T1000 (cell line): ENCODE measurements around the gene MED14.
A peak's percentile ranks its signal among the peaks of the same experiment; 100 is the strongest.

Source experiments
- DNase-seq: peaks from one replicate; lab custom pipeline; 2025; ENCODE audit warnings: mixed read lengths; lab: John Stamatoyannopoulos, UW

Gene MED14

DNA sequence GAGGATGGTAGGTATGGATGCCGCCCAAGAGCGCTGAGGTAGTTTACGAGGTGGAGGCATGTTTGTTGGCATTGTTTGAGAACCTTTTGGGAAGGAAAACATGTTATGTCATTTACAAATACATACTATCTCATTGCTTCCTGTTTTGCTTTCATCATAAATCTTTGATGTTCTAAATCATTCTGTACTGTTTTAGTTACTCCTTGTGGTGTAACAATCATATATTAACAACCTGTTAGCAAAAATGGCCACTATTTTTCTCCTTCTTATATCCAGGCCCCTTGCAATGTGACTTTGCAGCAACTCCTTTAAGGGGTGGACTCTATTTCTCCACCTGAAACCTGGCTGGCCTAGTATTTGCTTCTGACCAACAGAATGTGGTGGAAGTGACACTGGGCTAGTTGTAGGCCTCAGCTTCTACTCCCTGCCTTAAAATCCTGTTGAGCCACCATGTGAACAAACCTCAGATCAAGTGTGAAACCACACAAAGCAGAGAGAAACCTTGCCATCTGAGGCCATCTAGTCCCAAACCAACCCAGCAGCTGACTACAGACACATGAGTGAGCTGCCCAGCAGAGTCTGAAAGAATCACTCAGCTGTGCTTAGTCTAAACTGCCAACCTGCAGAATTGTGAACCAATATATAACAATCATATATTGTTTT, 72.1 kb downstream of the MED14 start:
- DNase-seq, result no peak

DNA sequence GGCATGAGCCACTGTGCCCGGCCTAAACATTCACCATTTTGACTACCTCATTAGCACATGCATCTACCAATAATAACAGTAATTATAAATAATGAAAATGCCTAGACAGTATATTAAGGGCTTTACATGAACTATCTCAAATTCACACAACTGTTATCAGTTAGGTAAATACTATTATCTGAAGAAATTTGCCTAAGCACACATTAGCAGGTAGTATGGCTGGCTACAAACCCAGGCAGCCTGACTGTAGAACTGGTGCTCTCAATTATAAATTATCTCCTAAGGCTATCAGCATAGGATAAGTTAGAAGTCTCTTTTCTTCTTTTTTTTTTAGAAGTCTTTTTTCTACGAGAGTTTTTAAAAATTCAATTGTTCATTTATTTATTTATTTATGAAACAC, 73.9 kb downstream of the MED14 start:
- DNase-seq, result no peak

DNA sequence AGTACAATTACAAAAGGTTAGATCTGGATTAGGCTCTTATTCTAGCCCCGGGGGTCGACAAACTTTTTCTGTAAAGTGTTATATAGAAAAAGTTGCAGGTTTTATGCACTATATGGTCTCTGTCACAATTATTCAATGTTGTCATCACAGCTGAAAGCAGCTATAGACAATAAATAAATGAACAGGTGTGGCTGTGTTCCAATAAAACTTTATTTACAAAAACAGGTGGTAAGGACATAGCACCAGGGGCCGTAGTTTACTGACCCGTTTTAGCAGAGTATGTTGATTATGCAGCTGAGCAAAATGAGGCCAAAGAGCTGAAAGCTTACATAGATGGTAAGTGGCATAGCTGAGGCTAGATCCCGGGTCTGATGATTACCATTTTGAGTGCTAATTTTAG, 75.0 kb downstream of the MED14 start:
- no peak for DNase-seq

DNA sequence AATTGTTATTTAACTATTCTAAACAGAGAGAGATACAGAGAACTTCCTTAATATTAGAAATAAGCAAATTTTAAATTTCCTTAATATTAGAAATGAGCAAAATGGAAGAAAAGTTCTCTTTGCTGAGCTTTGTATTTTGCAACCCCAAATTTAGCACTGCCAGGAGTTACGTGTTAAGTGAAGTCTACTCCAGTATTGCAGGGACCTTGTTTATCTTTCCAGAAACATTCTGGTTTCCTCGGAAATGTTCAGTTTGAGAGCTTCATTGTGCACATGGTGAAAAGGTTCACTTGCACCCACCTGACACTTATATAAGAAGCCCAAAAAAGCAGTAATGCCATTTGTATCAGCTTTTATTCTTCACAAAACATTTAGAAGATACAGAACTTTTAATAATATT, 81.8 kb downstream of the MED14 start:
- DNase-seq, result no peak

DNA sequence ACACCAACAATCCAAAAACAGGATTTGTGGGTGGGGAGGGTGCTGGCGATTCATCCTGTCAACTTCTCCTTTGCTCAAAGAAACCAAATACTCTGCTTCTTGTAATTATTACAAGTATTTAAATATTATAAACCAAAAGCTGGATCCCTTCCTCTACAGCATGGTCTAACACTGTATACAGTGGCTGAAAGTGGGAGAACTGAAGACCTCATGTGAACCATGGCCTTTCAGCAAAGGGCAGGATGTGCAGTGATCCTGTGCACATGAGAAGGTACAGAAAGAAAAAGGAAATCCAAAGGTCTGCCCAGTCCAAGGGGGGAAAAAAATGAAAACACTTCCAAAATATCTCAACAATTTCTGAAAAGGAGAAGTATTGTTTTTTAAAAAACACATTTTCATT, 82.7 kb downstream of the MED14 start:
- no peak for DNase-seq

DNA sequence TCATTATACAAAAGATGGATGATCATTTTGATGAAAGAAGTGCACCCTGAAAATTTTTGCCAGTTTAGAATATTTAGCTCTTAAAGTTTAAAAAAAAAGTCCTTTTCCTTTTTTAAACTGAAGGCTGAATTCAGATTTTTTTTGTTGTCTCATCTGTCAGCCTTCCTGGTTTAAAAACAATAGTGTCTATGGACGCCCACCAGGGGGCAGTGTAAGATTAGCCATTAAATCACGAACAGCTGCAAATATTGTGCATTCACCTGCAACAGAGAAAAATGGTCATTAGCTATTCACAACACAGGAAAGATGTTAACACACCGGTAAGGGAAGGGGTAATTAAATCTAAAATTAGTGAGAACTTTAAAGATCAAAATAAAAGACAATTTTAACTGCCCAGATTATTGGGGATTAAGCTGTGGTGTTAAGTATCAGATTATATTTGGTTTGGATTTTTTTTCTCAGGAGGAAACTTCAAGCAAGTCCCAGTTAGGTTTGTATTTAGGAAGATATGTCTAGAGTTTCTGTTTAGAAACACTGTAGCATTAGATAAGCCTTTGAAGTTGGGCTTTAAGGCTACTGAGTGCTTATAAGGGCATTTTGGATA, 83.6 kb downstream of the MED14 start:
- peak; percentile 1 for DNase-seq

DNA sequence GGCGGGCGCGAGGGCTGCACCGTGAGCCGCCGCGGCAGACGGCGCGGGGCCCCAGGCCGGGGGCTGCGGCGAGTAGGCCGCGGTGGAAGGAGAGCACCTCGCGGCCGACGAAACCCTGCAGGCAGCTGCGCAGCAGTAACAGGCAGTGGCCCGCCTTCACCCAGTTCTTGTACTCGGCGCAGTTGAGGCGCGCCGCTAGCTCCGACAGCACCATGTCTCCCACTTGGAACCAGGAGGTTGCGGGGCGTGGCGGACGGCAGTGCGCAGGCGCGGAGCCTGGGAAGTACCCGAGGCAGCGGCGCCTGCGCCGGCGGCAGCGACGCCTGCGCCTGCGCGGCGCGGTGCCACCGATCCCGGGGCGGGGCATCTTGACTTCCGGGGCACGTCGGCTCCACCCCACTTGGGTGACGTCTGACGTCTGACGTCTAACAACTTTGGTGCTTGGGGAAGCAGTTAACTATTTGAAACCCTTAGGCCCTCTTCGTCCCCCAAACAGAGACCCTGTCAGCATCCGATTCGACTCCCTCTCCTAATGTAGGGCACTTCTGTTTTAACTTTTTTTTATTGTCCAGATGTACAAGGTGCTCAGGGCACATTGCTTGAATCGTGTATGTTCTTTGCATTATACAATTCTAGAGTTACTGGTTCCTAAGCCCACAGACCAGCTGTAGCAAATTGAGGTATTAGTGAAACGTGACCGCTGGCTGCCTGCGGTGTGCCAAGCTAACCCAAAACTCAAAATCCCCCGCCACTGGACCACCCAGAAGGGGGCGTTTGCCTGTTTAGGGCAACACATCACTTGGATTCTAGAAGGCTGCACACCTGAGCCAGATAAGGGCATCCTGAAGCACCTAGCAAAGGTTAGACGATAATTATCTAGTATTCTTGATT, 87.8 kb downstream of the MED14 start, which contains the start of gene CXorf38:
TSS of gene CXorf38 (minus strand) at position 255 of the 891 bp plus-strand sequence. CDS start at position 214, 41 bp downstream.
- peak; percentile 84 for DNase-seq

DNA sequence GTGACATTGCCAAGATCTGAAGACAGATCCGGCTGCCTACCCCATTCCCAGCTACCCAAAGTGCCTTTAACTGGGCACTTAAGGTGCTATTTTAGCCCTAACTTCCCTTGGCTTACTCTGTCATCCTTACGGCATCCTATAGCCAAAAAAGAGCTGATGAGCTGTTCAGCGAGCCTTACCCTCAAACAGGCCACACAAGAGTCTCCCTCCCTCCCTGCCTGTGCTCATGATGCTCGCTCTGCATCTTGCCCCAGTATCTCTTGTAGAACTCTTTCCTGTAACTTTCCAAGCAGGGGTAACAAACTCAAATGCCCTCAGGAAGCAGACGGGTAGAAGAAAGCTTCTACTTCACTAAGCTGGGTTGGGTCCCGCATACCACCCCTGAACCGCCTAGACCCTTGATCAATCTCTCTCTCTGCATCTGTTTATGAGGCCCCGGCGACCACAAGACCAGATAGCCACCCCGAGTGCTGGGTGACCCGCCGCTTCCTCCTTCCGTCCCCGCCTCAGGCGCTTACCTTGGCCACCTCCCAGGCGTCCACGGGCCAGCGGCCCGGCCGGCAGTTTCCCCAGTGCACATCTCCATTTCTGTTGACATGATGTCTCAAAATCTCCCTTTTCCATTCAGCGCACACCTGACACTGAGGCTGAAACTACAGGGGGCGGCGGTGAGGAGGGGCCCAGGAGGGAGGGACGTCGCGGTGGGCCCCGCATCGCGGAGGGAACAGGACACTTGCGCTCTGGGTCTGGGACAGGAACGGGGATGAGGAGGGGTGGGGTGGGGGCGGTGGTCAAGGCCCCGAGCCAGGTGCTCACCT, 88.6 kb downstream of the MED14 start:
- DNase-seq, result peak; percentile 0

DNA sequence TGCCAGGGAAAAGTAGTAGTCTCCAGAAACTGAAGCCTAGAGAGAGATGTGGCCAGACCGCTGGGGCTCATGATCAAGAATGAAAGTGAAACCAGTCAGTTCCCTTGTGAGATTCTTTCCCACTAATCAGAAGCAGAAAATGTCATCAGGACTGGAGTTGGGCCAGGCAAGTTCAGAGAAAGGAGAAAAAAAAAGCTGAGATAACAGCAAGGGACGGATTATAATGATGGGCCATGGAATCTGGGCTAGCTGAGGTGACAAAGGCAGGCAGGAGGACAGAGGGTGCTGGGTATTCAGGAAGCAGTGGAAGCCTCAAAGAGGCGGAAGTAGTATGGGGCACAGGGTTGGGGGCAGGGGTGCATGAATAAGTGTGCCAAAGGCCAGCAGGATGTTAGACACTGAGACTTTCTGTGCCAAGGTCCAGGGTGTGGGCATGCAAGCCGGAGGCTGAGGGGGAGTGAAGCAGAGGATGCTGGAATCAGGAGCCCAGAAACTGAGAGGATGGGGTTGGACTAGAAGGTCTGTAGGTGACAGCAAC, 90.5 kb downstream of the MED14 start:
- peak; percentile 3 for DNase-seq

DNA sequence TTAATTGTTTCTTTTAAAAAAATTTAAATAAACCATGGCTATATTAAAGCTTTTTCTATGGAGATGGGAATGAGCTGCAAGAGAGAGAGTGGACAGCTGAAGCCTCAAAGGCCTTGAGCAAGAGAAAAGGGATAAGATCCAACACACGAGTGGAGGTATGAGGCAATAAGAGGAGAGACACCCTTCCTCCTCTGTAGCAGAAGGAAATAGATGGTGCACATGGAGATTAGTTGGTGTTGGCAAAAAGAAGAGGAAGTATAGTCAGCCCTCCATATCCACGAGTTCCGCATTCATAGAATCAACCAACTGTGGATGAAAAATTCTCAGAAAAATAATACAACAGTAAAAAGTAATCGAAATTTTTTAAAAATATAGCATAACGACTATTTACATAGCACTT, 91.2 kb downstream of the MED14 start:
- DNase-seq, result no peak

DNA sequence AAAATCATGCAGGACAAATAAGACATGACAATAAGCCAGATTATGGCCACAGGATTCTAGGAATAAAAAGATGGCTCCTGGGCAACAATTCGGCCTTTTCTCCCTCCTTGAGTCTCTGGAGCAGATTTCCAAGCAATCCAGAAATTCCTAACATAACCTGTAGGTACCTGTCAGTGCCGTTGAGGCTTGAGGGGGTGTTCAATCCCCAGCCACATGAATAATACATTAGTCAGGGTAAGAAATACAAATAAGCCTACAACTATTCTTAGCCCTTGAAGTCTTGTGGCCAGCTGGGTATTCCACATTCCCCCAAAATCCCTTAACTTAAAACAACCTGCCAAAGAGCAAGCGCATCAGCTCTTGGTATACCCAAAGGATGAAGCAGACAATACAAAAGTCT, 97.7 kb downstream of the MED14 start:
- no peak for DNase-seq

DNA sequence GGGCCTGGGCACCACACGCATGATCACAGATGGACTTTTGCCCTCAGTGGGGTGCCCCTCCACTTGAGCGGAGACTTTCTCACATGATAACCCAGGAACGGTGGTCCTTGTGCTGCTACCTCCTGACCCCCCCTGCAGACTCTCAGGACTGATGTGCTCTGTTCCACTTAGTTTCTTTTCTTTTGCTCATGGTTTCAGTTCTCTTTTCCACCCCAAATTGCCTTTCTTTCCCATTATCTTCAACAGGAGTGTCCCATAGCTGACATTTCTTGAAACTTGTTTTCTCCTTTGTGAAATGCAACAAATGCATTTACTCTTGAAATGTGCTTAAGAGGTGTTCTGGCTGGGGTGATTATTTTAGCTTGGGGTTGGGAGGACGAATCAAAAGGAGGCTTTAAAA, 103.1 kb downstream of the MED14 start:
- DNase-seq, result no peak

DNA sequence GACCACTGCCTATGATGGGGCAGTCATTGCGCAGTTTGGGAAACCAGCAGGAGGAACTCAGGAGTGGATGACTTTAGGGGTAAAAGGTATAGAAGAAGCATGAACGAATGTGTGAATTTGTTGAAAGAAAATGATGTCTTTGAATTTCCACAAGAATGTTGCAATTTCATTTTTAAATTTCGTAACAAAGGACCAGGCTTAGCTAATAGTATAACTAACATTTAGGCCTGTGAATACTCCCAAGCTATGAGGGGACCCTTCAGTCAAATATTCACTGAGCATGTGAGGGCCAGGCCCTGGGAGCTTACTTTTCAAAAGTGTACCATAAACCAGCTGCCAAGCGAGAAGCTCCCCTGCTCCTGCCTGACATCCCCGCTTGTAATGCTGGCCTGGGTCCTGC, 106.8 kb downstream of the MED14 start:
- DNase-seq, result no peak

DNA sequence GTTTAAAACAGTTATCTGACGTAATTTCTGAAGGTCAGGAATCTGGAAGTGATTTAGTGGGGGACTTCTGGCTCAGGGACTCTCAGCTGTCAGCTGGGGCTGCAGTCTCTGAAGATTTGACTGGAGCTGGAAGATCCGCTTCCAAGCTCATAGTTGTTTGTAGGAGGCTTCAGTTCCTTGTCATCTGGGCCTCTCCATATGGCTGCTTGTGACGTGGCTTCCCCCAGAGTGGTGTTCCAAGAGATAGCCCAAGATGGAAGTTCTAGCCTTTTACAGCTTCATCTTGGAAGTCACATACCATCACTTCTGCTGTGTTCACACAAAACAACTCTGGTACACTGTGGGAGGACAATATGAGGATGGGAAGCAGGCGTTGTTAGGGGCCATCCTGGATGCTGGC, 110.0 kb downstream of the MED14 start:
- no peak for DNase-seq

DNA sequence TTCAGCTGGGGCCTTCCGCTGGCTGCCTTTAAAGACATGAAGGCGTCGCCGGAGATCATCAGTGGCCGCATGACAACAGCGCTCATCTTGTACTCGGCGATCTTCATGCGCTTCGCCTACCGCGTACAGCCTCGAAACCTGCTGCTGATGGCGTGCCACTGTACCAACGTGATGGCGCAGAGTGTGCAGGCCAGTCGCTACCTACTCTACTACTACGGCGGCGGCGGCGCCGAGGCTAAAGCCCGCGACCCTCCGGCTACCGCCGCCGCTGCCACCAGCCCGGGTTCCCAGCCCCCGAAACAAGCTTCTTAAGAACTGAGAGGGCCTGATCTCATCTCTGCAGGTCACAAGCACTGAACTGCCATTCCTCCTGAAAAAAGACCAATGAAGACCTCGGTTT, 111.7 kb downstream of the MED14 start:
- DNase-seq, result no peak

DNA sequence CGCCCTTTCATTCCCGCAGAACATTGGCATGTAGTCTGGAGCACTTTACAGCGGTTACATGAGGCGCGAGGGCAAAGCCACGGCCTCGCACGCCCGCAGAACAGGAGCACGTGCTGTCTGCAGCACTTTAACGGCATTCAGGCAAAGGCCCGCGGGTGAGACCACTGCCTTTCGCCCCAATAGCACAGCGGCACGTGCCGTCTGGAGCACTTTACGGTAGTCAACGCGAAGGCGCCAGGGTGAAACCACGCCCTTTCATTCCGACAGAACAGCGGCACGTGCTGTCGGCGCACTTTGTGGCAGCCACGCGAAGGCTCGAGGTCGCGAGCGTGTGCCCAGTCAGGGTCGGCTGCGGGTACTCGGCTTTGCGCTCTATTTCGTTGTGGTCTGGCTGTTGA, 112.2 kb downstream of the MED14 start, which contains the start of gene MPC1L:
TSS of gene MPC1L (plus strand) at position 290 of the 398 bp plus-strand sequence. CDS start 138 bp downstream, outside the sequence.
- DNase-seq, result no peak

DNA sequence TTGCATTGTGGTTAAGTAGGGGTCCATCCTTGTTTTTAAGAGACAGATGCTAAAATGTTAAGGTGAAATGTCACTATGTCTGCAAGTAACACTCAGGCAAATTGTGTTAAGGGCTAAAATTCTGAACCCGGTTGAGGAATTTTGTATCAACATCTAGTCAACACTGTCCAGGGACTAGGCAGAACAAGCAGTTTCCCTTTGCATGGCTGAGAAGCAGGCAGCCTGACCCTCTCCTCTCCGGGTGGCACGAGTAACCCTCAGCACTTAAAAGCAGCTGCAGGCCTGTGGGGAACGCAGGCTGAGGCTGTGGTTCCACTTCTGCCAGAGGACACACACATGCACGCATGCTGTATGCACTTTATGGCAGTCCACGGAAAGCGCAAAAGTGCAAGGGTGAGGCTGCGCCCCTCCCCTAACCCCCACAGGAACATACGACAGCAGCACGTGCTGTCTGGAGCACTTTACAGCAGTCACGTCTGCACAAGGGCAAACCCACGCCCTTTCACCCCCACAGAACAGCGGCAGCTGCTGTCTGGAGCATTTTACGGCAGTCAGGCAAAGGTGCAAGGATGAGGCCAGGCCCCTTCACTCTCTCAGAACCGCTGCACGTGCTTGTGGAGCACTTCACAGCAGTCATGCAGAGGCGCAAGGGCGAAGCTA, 112.7 kb downstream of the MED14 start:
- DNase-seq, result no peak

DNA sequence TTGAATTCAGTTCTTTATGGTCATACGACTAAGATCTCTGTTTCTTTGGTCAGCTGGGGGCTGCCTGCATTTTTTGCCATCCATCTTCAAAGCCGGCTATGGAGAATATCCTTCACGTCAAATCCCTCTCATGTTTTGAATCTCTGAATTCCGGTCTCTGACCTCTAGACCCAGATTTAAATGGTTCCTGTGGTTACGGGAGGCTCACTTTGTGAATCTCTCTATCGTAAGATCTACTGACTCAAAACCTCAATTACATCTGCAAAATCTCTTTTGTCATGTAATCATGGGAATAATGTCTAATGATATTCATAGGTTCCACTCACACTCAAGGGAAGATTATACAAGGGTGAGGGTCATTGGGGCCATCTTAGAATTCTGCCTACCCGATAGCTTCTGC, 117.8 kb downstream of the MED14 start:
- DNase-seq, result no peak

DNA sequence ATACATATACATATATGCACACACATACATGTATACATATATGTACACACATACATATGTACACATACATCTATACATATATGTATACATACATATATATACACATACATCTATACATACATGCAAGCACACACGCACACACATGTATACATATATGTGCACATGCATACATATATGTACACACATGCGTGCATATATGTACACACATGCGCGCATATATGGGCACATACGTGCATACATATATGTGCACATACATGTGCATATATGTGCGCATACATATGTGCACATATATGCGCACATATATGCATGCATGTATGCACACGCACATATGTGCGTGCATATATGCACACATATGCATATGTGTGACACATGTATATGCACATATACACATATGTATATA, 119.4 kb downstream of the MED14 start:
- DNase-seq, result no peak

DNA sequence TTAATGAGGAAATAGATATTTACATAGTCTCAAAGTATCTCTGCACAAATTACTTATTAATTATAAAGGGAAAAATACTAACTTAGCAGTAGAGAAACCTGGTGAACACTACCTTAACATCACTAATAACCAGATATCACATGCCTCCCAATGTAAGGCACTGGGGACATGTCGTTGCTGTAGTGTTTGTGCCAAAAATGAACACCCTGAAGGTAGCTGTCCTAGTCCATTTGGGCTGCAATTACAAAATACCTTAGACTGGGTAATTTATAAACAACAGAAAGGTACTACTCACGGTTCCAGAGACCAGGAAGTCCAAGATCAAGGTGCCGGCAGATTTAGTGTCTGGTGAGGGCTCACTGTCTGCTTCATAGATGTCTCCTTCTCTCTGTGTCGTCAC, 122.8 kb downstream of the MED14 start:
- no peak for DNase-seq

DNA sequence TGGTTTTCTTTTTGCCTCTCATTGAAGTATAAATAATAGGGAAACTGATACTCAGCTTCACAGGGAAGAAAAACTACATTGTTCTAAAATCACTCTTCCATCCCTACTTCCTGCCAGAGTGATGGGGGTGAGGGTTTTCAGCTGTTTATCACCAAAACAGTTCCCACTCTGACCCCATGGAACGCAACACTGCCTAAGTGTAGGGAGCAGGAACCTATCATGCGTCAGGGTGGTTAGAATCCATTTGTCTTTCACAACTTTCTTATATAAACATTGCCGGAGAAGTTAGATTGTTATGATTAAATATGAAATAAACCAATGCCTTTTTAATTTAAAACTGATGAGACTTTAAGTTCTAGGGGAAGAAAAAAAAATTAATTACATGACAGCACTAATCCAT, 128.0 kb downstream of the MED14 start:
- no peak for DNase-seq
